IPS-18a (cell line): ENCODE data around the gene SLC22A12.

Source experiments
- H3K27ac ChIP-seq: one replicate; pipeline ENCODE4 v1.5.1; 2013; ENCODE audit warnings: low read length
- H3K27me3 ChIP-seq: one replicate; pipeline ENCODE4 v1.6.1; 2013; ENCODE audit warnings: mild to moderate bottlenecking, low read length; ENCODE audit not compliant: control insufficient read depth, insufficient read depth
- H3K36me3 ChIP-seq: one replicate; pipeline ENCODE4 v1.6.1; 2013; ENCODE audit warnings: low read depth, low read length; ENCODE audit not compliant: control insufficient read depth
- H3K4me1 ChIP-seq: one replicate; pipeline ENCODE4 v1.6.1; 2013; ENCODE audit warnings: low read depth, low read length; ENCODE audit not compliant: control insufficient read depth
- H3K4me3 ChIP-seq: one replicate; pipeline ENCODE4 v1.5.1; 2013; ENCODE audit warnings: low read length
- H3K9ac ChIP-seq: one replicate; pipeline ENCODE4 v1.6.1; 2013; ENCODE audit warnings: mild to moderate bottlenecking, low read length, moderate library complexity
- H3K9me3 ChIP-seq: one replicate; pipeline ENCODE4 v1.6.1; 2013; ENCODE audit warnings: low read depth, low read length; ENCODE audit not compliant: control insufficient read depth

Gene SLC22A12

GRCh38 chr11:64610596-64610995, 19.6 kb downstream of the SLC22A12 start:
- H3K27me3 ChIP-seq = no peaks in the 10 kb centered on the region
- H3K36me3 ChIP-seq = no peaks in the 10 kb centered on the region
- H3K9me3 ChIP-seq = no peaks in the 10 kb centered on the region
- H3K9ac ChIP-seq = no peak overlapping the region
- no peak overlapping the region for H3K27ac ChIP-seq
- peaks cover 4% of the 10 kb centered on the region for H3K4me1 ChIP-seq
- no peak overlapping the region for H3K4me3 ChIP-seq

- H3K9ac ChIP-seq = no peak overlapping the region
- no peak overlapping the region for H3K27ac ChIP-seq
- H3K9me3 ChIP-seq = no peaks in the 10 kb centered on the region
- H3K4me3 ChIP-seq = no peak overlapping the region
- H3K36me3 ChIP-seq = no peaks in the 10 kb centered on the region
- peaks cover 4% of the 10 kb centered on the region for H3K4me1 ChIP-seq
- no peaks in the 10 kb centered on the region for H3K27me3 ChIP-seq
Observed at GRCh38 chr11:64611176-64611575, 20.2 kb downstream of the SLC22A12 start.

GRCh38 chr11:64611869-64612646, 21.0 kb downstream of the SLC22A12 start:
- H3K4me3 ChIP-seq = no peak overlapping the region
- H3K4me1 ChIP-seq = peaks cover 4% of the 10 kb centered on the region
- no peaks in the 10 kb centered on the region for H3K9me3 ChIP-seq
- no peaks in the 10 kb centered on the region for H3K36me3 ChIP-seq
- no peak overlapping the region for H3K9ac ChIP-seq
- no peaks in the 10 kb centered on the region for H3K27me3 ChIP-seq
- H3K27ac ChIP-seq = no peak overlapping the region

- Histone ChIP-seq H3K36me3 (no peaks in the 10 kb centered on the region), H3K4me1 (no peaks in the 10 kb centered on the region), H3K9ac (no peak overlapping the region), H3K4me3 (no peak overlapping the region), H3K9me3 (no peaks in the 10 kb centered on the region), H3K27ac (no peak overlapping the region), H3K27me3 (no peaks in the 10 kb centered on the region)
Observed at GRCh38 chr11:64613648-64614047, 22.6 kb downstream of the SLC22A12 start.

DNA sequence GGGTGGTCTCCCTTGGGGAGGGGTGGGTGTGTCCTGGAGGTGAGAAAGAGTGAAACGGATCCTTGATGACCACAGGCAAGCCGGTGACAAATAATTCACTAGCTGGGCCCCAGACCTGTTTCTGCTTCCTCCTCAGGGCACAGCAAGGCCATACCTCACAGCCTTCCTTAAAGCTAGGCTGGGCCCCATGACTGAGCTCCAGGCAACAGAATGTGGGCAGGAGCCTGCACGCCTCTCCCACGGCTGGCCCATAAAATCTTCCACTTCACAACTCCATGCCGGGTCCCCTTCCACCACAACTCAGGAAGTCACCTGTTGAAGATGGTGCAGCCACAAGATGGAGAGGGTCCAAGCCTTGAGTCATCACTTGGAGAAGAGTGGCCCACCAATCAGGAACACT, 23.9 kb downstream of the SLC22A12 start:
- Histone ChIP-seq H3K27ac (no peak overlapping the region), H3K9ac (no peak overlapping the region), H3K4me3 (no peak overlapping the region), H3K9me3 (no peaks in the 10 kb centered on the region), H3K4me1 (peaks cover 2% of the 10 kb centered on the region), H3K27me3 (no peaks in the 10 kb centered on the region), H3K36me3 (no peaks in the 10 kb centered on the region)

GRCh38 chr11:64616817-64617216, 25.8 kb downstream of the SLC22A12 start:
- peaks cover 8% of the 10 kb centered on the region for H3K4me1 ChIP-seq

GRCh38 chr11:64619196-64619595, 28.2 kb downstream of the SLC22A12 start:
- Histone ChIP-seq H3K27me3 (no peaks in the 10 kb centered on the region), H3K36me3 (no peaks in the 10 kb centered on the region), H3K4me3 (no peak overlapping the region), H3K27ac (no peak overlapping the region), H3K9ac (no peak overlapping the region), H3K4me1 (peaks cover 8% of the 10 kb centered on the region), H3K9me3 (no peaks in the 10 kb centered on the region)

More at GRCh38 chr11:64616817-64617216, 25.8 kb downstream of the SLC22A12 start:
- H3K36me3 ChIP-seq = no peaks in the 10 kb centered on the region
- H3K9ac ChIP-seq = no peak overlapping the region
- no peak overlapping the region for H3K4me3 ChIP-seq
- no peak overlapping the region for H3K27ac ChIP-seq
- H3K9me3 ChIP-seq = no peaks in the 10 kb centered on the region
- H3K27me3 ChIP-seq = no peaks in the 10 kb centered on the region

GRCh38 chr11:64619811-64620380, 28.9 kb downstream of the SLC22A12 start:
- peaks cover 8% of the 10 kb centered on the region for H3K4me1 ChIP-seq
- H3K36me3 ChIP-seq = no peaks in the 10 kb centered on the region
- H3K27me3 ChIP-seq = no peaks in the 10 kb centered on the region
- no peak overlapping the region for H3K9ac ChIP-seq
- H3K4me3 ChIP-seq = no peak overlapping the region
- no peaks in the 10 kb centered on the region for H3K9me3 ChIP-seq
- no peak overlapping the region for H3K27ac ChIP-seq

- no peak overlapping the region for H3K4me3 ChIP-seq
- H3K27ac ChIP-seq = no peak overlapping the region
- H3K9ac ChIP-seq = no peak overlapping the region
- H3K9me3 ChIP-seq = no peaks in the 10 kb centered on the region
- no peaks in the 10 kb centered on the region for H3K36me3 ChIP-seq
- no peaks in the 10 kb centered on the region for H3K27me3 ChIP-seq
- H3K4me1 ChIP-seq = peaks cover 8% of the 10 kb centered on the region
Observed at GRCh38 chr11:64620381-64620971, 29.5 kb downstream of the SLC22A12 start.

- Histone ChIP-seq H3K9me3 (no peaks in the 10 kb centered on the region), H3K9ac (no peak overlapping the region), H3K27me3 (no peaks in the 10 kb centered on the region), H3K36me3 (no peaks in the 10 kb centered on the region), H3K27ac (no peak overlapping the region), H3K4me3 (no peak overlapping the region), H3K4me1 (peaks cover 8% of the 10 kb centered on the region)
Observed at GRCh38 chr11:64621283-64622019, 30.4 kb downstream of the SLC22A12 start.

DNA sequence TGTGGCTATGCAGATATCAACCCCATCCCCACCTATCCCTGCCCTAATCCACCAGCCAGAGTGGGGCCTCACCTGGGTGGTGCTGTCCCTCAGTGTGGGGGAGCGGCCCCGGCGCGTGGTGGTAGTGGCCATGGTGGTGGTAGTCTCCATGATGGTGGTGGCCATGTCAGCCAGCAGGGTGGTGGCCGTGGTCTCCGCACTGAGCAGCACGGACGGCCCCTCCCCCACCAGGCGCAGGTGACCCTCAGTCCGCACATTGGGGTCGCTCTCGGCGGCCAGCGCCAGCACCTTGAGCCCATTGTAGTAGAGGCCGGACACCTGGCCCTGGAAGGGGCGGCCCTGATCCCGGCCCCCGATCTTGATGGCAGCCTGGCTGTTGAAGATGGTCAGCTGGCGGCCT, 31.7 kb downstream of the SLC22A12 start:
- H3K9ac ChIP-seq = no peak overlapping the region
- H3K4me1 ChIP-seq = peaks cover 8% of the 10 kb centered on the region

More for the DNA sequence above, 31.7 kb downstream of the SLC22A12 start:
- Histone ChIP-seq H3K4me3 (no peak overlapping the region), H3K36me3 (no peaks in the 10 kb centered on the region), H3K9me3 (no peaks in the 10 kb centered on the region), H3K27ac (no peak overlapping the region), H3K27me3 (no peaks in the 10 kb centered on the region)
